Neutrophil (primary cell): ENCODE data around the gene SLC9A9.

ENCODE experiments used
- H3K27ac ChIP-seq: fragments of 200-600 bp; sonication (generic); 2 replicates; pipeline ENCODE4 v1.5.1; 2016; ENCODE audit warnings: mild to moderate bottlenecking, moderate library complexity
- H3K27me3 ChIP-seq: fragments of 200-600 bp; sonication (generic); 2 replicates; pipeline ENCODE4 v1.6.0; 2016; ENCODE audit warnings: mild to moderate bottlenecking
- H3K36me3 ChIP-seq: fragments of 200-600 bp; sonication (generic); 2 replicates; pipeline ENCODE4 v1.5.1; 2017
- H3K4me1 ChIP-seq, 2 experiments: fragments of 200-600 bp in 1 of 2; sonication (generic) in 1 of 2; 1 replicate in 1 of 2; 2 replicates in 1 of 2; pipeline versions ENCODE4 v1.5.1 to v1.6.1; 2013 to 2016; ENCODE audit warnings: low read depth in 1 of 2, low read length in 1 of 2, mild to moderate bottlenecking in 1 of 2, moderate library complexity in 1 of 2; ENCODE audit not compliant: control insufficient read depth in 1 of 2, insufficient read depth in 1 of 2
- H3K4me3 ChIP-seq, 2 experiments: fragments of 200-600 bp in 1 of 2; sonication (generic) in 1 of 2; 1 replicate in 1 of 2; 2 replicates in 1 of 2; pipeline ENCODE4 v1.5.1; 2013 to 2016; ENCODE audit warnings: low read depth in 1 of 2, low read length in 1 of 2, mild to moderate bottlenecking in 1 of 2, moderate library complexity in 1 of 2
- H3K9me3 ChIP-seq: fragments of 200-600 bp; sonication (generic); 2 replicates; pipeline ENCODE4 v1.5.1; 2016
- TF ChIP-seq, protein P1 (sequence below): fragments of 200-600 bp; sonication (generic); IDR thresholded peaks from 2 replicates; pipeline ENCODE4 v1.5.1; 2016; ENCODE audit warnings: antibody characterized with exemption

Gene SLC9A9

GRCh38 chr3:143605233-143605950 lies 242.9 kb downstream of the SLC9A9 start:
- Histone ChIP-seq H3K27ac (no peak overlapping the region), H3K9me3 (no peaks in the 10 kb centered on the region), H3K4me1 (peaks cover 19% of the 10 kb centered on the region in 2 experiments), H3K36me3 (no peaks in the 10 kb centered on the region), H3K27me3 (peaks cover 4% of the 10 kb centered on the region), H3K4me3 (no peak overlapping the region)
- TF ChIP-seq, protein P1, sequence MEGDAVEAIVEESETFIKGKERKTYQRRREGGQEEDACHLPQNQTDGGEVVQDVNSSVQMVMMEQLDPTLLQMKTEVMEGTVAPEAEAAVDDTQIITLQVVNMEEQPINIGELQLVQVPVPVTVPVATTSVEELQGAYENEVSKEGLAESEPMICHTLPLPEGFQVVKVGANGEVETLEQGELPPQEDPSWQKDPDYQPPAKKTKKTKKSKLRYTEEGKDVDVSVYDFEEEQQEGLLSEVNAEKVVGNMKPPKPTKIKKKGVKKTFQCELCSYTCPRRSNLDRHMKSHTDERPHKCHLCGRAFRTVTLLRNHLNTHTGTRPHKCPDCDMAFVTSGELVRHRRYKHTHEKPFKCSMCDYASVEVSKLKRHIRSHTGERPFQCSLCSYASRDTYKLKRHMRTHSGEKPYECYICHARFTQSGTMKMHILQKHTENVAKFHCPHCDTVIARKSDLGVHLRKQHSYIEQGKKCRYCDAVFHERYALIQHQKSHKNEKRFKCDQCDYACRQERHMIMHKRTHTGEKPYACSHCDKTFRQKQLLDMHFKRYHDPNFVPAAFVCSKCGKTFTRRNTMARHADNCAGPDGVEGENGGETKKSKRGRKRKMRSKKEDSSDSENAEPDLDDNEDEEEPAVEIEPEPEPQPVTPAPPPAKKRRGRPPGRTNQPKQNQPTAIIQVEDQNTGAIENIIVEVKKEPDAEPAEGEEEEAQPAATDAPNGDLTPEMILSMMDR = no peak

DNA sequence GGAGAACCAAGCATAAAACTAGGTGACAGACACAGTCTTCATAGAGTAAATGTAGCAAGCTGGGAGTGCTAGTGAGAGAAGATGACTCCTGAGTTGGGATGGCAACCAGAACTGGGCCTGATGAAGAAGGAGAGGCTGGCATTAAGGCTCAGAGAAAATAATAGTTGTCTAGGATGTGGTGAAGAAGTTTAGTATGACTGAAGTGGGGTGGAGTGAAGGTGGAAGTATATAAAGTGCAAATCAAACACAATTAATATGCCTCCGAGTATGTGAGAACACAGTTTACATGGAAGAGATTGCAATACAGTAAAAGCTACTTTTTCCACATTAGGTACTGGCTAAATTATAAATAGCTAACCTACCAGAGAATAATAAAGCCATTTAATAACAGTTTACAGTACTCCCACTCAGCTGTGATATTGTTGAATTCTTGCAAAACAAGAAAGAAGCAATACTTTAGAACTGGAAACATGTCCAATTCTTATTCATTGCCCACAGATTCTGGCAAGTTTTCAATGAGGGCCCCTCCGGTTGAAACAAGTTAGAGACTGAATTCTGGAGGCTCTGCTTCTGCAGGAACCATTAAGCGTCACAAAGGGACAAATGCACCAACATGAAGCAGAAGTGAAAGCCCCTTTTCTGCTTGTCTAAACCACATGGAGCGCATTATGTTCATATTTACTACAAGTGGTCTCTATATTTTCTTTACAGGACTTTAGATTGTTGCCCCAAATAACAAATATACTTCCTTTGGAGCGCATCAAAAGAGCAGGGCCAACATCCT lies 243.7 kb downstream of the SLC9A9 start:
- H3K27me3 ChIP-seq = no peaks in the 10 kb centered on the region
- H3K9me3 ChIP-seq = no peaks in the 10 kb centered on the region
- H3K36me3 ChIP-seq = no peaks in the 10 kb centered on the region
- no peak overlapping the region for H3K4me3 ChIP-seq
- TF ChIP-seq, protein P1 = no peak
- peaks cover 22 to 24% of the 10 kb centered on the region in 2 experiments for H3K4me1 ChIP-seq
- no peak overlapping the region for H3K27ac ChIP-seq

GRCh38 chr3:143603774-143604173 lies 244.5 kb downstream of the SLC9A9 start:
- no peaks in the 10 kb centered on the region for H3K9me3 ChIP-seq

DNA sequence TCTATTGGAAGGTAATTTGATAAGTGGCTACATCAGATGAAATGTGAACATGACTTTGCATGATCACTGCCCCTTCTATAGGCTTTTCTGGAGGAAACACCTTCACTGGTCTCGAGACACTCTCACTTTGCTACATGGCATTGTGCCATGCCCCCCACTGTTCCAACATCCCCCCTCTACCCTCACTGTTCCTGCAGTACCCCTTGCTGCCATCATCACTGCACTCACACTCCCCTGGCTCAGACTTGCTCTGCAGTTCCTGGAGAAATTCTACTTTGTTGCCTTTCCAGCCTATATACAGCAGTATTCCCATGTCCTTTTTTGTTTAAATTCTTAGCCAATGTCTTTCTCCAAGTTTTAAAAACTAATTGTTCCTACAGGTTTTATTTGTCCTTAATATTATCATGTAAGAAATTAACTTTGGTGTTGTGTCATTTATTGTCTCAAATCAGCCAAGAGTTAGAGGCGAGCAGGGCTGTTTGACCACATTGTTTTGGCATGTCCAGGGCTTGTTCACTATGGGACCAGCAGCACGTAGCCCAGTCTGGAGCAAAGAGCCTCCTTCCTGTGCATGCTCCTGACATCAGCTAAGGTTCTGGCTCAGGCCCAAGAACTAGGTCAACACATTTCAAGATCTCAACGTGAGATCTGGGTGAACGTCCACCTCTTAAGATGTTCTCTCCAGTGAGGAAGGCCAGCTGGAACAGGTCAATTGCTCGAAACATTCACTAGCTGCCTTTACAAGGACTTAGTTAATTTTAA lies 246.4 kb downstream of the SLC9A9 start:
- H3K4me1 ChIP-seq = peaks cover 22 to 24% of the 10 kb centered on the region in 2 experiments
- TF ChIP-seq, protein P1 = no peak
- H3K36me3 ChIP-seq = no peaks in the 10 kb centered on the region
- H3K4me3 ChIP-seq = no peak overlapping the region
- H3K27ac ChIP-seq = peak overlapping the region; percentile 81
- H3K27me3 ChIP-seq = peaks cover 5% of the 10 kb centered on the region
- H3K9me3 ChIP-seq = no peaks in the 10 kb centered on the region

More at GRCh38 chr3:143603774-143604173, 244.5 kb downstream of the SLC9A9 start:
- no peak overlapping the region for H3K27ac ChIP-seq
- no peak overlapping the region for H3K4me3 ChIP-seq
- H3K36me3 ChIP-seq = no peaks in the 10 kb centered on the region
- H3K4me1 ChIP-seq = peaks cover 22 to 24% of the 10 kb centered on the region in 2 experiments
- no peaks in the 10 kb centered on the region for H3K27me3 ChIP-seq
- TF ChIP-seq, protein P1 = no peak
